ENCODE measurements around the gene RRP8. TPM values are rescaled to one million over a fixed set of nuclear protein-coding genes. Genes with fewer than 3 reads are reported as not detected.

The RRP8 gene
- total RNA-seq, 6 donors from 2014 or later = 13.4 to 25.2 (median 22.1) TPM

GRCh38 chr11:6599881-6600390, 3.5 kb downstream of the RRP8 start:
- no peak for TF ChIP-seq POLR2AphosphoS5 (IDR thresholded peaks at IDR 0.05)
- TF ChIP-seq CTCF (IDR thresholded peaks at IDR 0.05) = no peak
- no peak for TF ChIP-seq POLR2A (IDR thresholded peaks at IDR 0.05)
- no peak for TF ChIP-seq EP300 (IDR thresholded peaks at IDR 0.05)
- no peak for ATAC-seq (ENCODE audit: low FRiP score in 2 of 2)
- 87 to 95% methylated on average over 2 of the region's 2 CpGs for WGBS, 2 donors
- peaks cover 17 to 29% (median 23%) of the 10 kb centered on the region in 4 donors for H3K4me1 ChIP-seq
- no peaks in the 10 kb centered on the region for H3K9me3 ChIP-seq
- no peak for DNase-seq
- H3K27ac ChIP-seq = no peak overlapping the region
- H3K4me3 ChIP-seq = no peak overlapping the region
- no peaks in the 10 kb centered on the region for H3K27me3 ChIP-seq
- peaks cover 19 to 56% (median 36%) of the 10 kb centered on the region in 4 donors for H3K36me3 ChIP-seq

GRCh38 chr11:6599449-6599848, 4.0 kb downstream of the RRP8 start:
- no peak for TF ChIP-seq POLR2AphosphoS5 (IDR thresholded peaks at IDR 0.05)
- TF ChIP-seq EP300 (IDR thresholded peaks at IDR 0.05) = no peak
- no peak for TF ChIP-seq CTCF (IDR thresholded peaks at IDR 0.05)
- no peak for TF ChIP-seq POLR2A (IDR thresholded peaks at IDR 0.05)
- Histone ChIP-seq H3K27me3 (no peaks in the 10 kb centered on the region), H3K4me1 (peaks cover 16 to 24% (median 18%) of the 10 kb centered on the region in 4 donors), H3K4me3 (no peak overlapping the region), H3K9me3 (no peaks in the 10 kb centered on the region), H3K27ac (no peak overlapping the region), H3K36me3 (peaks cover 19 to 56% (median 36%) of the 10 kb centered on the region in 4 donors)
- 83 to 87% methylated on average over 1 of the region's 1 CpG for WGBS, 2 donors
- ATAC-seq (ENCODE audit: low FRiP score in 2 of 2) = no peak
- no peak for DNase-seq

- Histone ChIP-seq H3K9me3 (no peaks in the 10 kb centered on the region), H3K4me3 (no peak overlapping the region), H3K27me3 (no peaks in the 10 kb centered on the region), H3K36me3 (peaks cover 19 to 60% (median 36%) of the 10 kb centered on the region in 4 donors), H3K4me1 (peaks cover 16 to 24% (median 17%) of the 10 kb centered on the region in 4 donors), H3K27ac (no peak overlapping the region)
- ATAC-seq (ENCODE audit: low FRiP score in 2 of 2) (no peak), DNase-seq (no peak)
- no peak for TF ChIP-seq EP300 (IDR thresholded peaks at IDR 0.05)
- TF ChIP-seq POLR2A (IDR thresholded peaks at IDR 0.05) = no peak
- no peak for TF ChIP-seq CTCF (IDR thresholded peaks at IDR 0.05)
- TF ChIP-seq POLR2AphosphoS5 (IDR thresholded peaks at IDR 0.05) = no peak
- WGBS, 2 donors = 92 to 98% methylated on average over 3 of the region's 3 CpGs
Measured at GRCh38 chr11:6598555-6598954, 4.9 kb downstream of the RRP8 start.

GRCh38 chr11:6596239-6596877, 7.1 kb downstream of the RRP8 start:
- peak overlapping the region in 1 of 4 donors; percentile 32 for H3K27ac ChIP-seq

More at GRCh38 chr11:6596239-6596877, 7.1 kb downstream of the RRP8 start:
- no peak for DNase-seq
- peaks cover 19 to 70% (median 38%) of the 10 kb centered on the region in 4 donors for H3K36me3 ChIP-seq
- WGBS, 2 donors = 71 to 74% methylated on average over 5 of the region's 5 CpGs
- H3K27me3 ChIP-seq = no peaks in the 10 kb centered on the region
- no peaks in the 10 kb centered on the region for H3K9me3 ChIP-seq
- TF ChIP-seq POLR2AphosphoS5 (IDR thresholded peaks at IDR 0.05) (no peak), POLR2A (IDR thresholded peaks at IDR 0.05) (no peak), EP300 (IDR thresholded peaks at IDR 0.05) (no peak), CTCF (IDR thresholded peaks at IDR 0.05) (no peak)
- ATAC-seq (ENCODE audit: low FRiP score in 2 of 2) = no peak
- peaks cover 2 to 6% (median 3%) of the 10 kb centered on the region in 4 donors for H3K4me1 ChIP-seq
- H3K4me3 ChIP-seq = no peak overlapping the region

Data from upper lobe of left lung (tissue), 6 donors.